GM10266 (cell line): ENCODE data around the gene EDN3.

ENCODE experiments used
- DNase-seq: peaks from one replicate; pipeline ENCODE4 v3.0.0; 2012; ENCODE audit errors: extremely low spot score
- TF ChIP-seq, protein P1 (sequence below): IDR thresholded peaks from 2 replicates; pipeline ENCODE4 v1.5.1; 2012; ENCODE audit warnings: mild to moderate bottlenecking, low read depth; ENCODE audit not compliant: control insufficient read depth, insufficient read depth; ENCODE audit errors: missing control alignments

EDN3 gene

DNA sequence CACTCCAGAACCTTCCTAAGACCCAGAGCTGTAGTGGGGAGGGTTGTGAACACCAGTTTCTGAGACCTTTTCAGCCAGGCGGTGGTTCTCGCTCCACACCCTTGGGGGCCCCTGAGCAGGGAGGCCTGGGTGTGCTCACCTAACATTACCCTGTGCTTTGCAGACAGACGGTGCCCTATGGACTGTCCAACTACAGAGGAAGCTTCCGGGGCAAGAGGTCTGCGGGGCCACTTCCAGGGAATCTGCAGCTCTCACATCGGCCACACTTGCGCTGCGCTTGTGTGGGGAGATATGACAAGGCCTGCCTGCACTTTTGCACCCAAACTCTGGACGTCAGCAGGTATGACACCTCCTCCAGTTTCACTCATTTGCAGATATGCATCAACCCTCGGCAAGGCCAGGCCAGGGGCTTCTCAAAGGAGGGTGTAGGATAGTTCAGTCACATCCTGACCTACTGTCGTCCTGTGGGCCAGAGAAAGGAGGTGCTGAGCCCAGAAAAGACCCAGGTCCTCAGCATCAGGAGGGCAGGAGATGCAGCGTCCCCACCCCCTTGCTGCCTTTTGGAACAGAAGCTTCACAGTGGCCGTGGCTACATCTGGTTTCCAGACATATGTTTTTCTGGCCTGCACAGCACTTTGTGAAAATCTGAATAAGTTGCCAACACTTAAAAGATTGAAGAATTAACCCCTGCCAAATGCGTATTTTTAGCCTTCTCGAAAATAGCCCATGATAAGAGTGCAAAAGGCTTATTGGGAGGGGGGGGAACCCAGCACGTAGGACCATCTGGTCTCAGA is 20.6 kb downstream of the EDN3 start:
- TF ChIP-seq, protein P1, sequence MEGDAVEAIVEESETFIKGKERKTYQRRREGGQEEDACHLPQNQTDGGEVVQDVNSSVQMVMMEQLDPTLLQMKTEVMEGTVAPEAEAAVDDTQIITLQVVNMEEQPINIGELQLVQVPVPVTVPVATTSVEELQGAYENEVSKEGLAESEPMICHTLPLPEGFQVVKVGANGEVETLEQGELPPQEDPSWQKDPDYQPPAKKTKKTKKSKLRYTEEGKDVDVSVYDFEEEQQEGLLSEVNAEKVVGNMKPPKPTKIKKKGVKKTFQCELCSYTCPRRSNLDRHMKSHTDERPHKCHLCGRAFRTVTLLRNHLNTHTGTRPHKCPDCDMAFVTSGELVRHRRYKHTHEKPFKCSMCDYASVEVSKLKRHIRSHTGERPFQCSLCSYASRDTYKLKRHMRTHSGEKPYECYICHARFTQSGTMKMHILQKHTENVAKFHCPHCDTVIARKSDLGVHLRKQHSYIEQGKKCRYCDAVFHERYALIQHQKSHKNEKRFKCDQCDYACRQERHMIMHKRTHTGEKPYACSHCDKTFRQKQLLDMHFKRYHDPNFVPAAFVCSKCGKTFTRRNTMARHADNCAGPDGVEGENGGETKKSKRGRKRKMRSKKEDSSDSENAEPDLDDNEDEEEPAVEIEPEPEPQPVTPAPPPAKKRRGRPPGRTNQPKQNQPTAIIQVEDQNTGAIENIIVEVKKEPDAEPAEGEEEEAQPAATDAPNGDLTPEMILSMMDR: no peak
- no peak for DNase-seq

DNA sequence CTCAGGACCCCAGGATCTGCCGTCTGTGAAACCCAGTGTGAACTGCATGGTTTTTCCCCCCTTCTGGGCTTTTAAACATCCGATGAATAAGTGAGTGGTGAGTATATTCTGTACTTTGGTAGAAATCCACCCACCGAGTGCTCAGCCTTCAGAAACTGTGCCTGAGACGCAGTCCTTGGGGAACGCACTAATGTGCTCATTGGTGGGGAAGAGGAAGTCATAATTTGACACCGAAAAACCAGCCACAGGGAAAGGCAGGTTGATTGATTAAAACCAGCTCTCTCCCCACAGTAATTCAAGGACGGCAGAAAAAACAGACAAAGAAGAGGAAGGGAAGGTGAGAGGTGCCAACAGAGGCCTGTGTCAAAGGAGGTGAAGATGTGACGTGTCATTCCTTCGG is 21.7 kb downstream of the EDN3 start:
- no peak for DNase-seq
- TF ChIP-seq, protein P1: no peak

DNA sequence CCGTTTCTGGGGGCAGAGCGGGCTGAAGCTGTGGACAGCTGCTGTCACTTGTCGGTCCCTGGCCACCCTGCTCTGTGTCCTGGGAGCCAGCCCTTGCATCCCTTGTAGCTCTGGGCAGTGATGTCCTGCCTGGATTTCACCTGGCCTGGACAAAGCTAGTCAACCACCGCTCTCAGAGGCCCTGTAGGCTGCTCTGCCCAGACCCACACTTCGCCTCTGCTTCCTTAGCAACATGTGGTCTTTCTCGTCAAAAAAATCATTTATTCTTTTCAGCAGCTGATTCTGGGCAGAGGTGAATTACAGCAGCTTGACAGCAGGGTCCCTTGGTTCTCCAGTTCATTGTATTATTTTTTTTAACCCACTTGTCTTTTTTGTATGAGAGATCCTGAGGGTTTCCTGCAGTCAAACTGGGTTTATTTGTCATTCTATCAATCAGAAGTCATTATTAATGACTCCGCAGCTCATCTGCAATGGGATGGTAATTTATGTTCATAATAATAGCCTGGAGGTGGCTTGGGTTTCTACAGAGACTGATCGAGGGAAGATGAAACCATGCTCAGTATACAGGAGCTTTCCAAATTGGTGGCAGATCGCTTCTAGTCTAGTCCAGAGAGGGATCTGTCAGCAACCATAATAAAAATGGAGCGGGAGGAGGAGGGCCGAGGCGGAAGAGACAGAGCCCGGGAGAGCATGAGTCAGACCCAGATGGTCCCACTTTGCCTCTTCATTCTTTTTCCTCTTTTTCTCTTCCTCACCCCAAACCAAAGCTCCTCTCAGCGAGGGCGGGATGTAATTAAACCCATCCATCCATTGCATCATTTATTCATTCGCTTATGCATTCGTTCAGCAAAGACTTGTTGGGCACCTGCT is 22.4 kb downstream of the EDN3 start:
- DNase-seq: no peak
- TF ChIP-seq, protein P1: no peak

DNA sequence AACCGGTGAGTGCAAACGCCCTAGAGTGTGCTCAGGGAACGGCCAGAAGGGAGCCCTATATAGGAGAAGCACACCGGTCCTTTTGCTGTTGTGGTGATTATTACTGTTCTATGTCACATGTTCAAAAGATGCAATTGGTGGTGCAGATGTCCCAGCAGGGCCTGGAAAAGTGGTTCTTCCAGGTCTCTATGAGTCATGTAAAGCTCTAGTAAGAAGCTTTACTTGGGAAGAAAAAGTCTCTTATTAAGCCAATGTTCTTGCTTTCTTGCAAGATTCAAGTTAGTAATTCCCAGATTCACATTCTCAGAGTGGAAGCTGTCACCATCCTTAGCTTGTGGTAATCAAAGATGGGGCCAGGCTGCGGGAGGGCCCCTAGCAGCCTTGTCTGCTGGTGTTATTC is 23.3 kb downstream of the EDN3 start:
- no peak for DNase-seq
- TF ChIP-seq, protein P1: no peak

DNA sequence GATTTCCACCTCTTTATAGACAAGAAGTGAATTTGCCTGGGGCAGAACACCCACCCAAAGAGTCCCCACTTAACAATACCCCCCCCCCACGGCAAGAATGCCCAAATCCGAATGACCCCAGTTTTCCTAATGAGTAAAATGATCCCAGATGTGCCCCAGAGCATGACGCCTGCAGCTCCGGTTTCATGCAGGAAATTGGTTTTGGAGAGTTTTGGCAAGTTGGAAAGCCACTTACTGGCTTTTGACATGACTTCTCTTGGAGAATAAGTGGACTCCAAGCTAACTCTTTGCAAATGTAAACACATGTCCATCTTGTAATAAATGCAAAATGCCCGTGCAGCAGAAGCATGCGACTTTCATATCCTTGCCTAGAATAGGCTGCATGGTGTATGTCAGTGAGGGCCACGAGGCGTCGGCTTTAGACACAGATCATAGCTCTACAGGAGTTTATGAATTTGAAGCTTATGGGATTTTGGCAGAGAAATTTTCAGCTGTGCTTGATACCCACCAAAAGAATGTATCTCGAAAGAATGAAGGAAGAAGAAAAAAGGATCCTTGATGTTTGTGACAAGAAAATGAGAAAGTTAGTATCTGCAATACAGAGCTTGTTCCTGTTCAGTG is 24.2 kb downstream of the EDN3 start:
- TF ChIP-seq, protein P1: no peak
- DNase-seq: no peak

DNA sequence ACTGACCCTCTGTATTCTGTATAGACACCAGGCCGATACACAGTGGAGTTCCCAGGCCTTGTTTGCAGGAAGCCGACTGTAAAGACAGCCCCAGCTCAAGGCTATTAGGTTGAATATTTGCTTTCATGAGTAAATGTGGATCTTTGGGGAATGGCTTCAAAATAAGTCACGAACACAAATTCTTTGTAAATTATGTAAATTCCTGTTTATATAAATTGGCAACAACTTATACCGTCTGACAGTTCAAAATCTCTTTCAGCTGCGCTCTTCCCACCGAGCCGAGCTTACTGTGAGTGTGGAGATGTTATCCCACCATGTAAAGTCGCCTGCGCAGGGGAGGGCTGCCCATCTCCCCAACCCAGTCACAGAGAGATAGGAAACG is 24.7 kb downstream of the EDN3 start:
- TF ChIP-seq, protein P1: no peak
- no peak for DNase-seq
